HepG2 (cell line): ENCODE measurements around the gene UBE2B. TPM values are rescaled to one million over a fixed set of nuclear protein-coding genes. Genes with fewer than 3 reads are reported as not detected.
A peak's percentile ranks its signal among the peaks of the same experiment; 100 is the strongest.

ENCODE experiments used
- GATA4 ChIP-seq: sonication (generic); IDR thresholded peaks from 2 replicates; pipeline ENCODE4 v1.6.1; 2016; ENCODE audit warnings: antibody characterized with exemption, low read depth, borderline replicate concordance
- HHEX ChIP-seq: IDR thresholded peaks from 2 replicates; pipeline ENCODE4 v1.6.1; 2016; ENCODE audit warnings: control low read depth
- HNF4A ChIP-seq: sonication (generic); formaldehyde crosslinking; IDR thresholded peaks from 2 replicates; pipeline ENCODE4 v1.4.0; 2020; ENCODE audit warnings: missing genetic modification reagents
- HNRNPUL1 ChIP-seq: fragments of 200-400 bp; formaldehyde crosslinking; IDR thresholded peaks from 2 replicates; pipeline ENCODE4 v1.6.1; 2017; ENCODE audit warnings: low read depth, mild to moderate bottlenecking, low read length, moderate library complexity
- IKZF5 ChIP-seq: IDR thresholded peaks from 2 replicates; pipeline ENCODE4 v1.6.1; 2018; ENCODE audit warnings: missing genetic modification reagents, mild to moderate bottlenecking, missing compliant biosample characterization
- LCORL ChIP-seq, 2 experiments: fragments of 450-650 bp in 1 of 2; sonication (generic) in 1 of 2; formaldehyde crosslinking in 1 of 2; IDR thresholded peaks; 2 replicates each; pipeline versions ENCODE4 v1.5.0 to v1.6.1; 2017 to 2020; ENCODE audit warnings: antibody characterized with exemption in 1 of 2, missing genetic modification reagents in 1 of 2
- MNT ChIP-seq: fragments of 450-650 bp; IDR thresholded peaks from 2 replicates; pipeline ENCODE4 v1.6.1; 2016
- PAXIP1 ChIP-seq: sonication (generic); formaldehyde crosslinking; conservative IDR thresholded peaks from 2 replicates; pipeline ENCODE4 v1.4.0; 2020; ENCODE audit warnings: mild to moderate bottlenecking, missing genetic modification reagents, moderate library complexity
- POLR2A ChIP-seq, 2 experiments: IDR thresholded peaks; 2 replicates each; pipeline ENCODE4 v1.6.1; 2011; ENCODE audit warnings: low read depth in 2 of 2, low read length in 2 of 2, mild to moderate bottlenecking in 1 of 2, moderate library complexity in 1 of 2; ENCODE audit not compliant: insufficient read depth in 1 of 2
- RARG ChIP-seq: sonication (generic); formaldehyde crosslinking; IDR thresholded peaks from 2 replicates; pipeline ENCODE4 v1.4.0; 2020; ENCODE audit warnings: low read depth, mild to moderate bottlenecking, missing genetic modification reagents
- TRIM24 ChIP-seq: sonication (generic); formaldehyde crosslinking; IDR thresholded peaks from 2 replicates; pipeline ENCODE4 v1.8.0; 2022; ENCODE audit warnings: mild to moderate bottlenecking, missing genetic modification reagents
- ZNF143 ChIP-seq: sonication (generic); formaldehyde crosslinking; IDR thresholded peaks from 2 replicates; pipeline ENCODE4 v1.4.0; 2020; ENCODE audit warnings: missing genetic modification reagents
- ZNF20 ChIP-seq: sonication (generic); formaldehyde crosslinking; IDR thresholded peaks from 2 replicates; pipeline ENCODE4 v1.4.0; 2020; ENCODE audit warnings: mild to moderate bottlenecking, moderate library complexity, missing genetic modification reagents
- ZNF616 ChIP-seq: sonication (generic); formaldehyde crosslinking; IDR thresholded peaks from 2 replicates; pipeline ENCODE4 v1.5.0; 2020; ENCODE audit warnings: low read depth, mild to moderate bottlenecking, missing genetic modification reagents
- ZNF646 ChIP-seq: sonication (generic); formaldehyde crosslinking; IDR thresholded peaks from 2 replicates; pipeline ENCODE4 v1.9.0; 2021; ENCODE audit warnings: mild to moderate bottlenecking, missing genetic modification reagents
- ZNF7 ChIP-seq: IDR thresholded peaks from 2 replicates; pipeline ENCODE4 v1.6.1; 2016; ENCODE audit warnings: missing biosample characterization, missing genetic modification reagents
- polyA plus RNA-seq, 8 experiments: library from polyadenylated mRNA; depleted of rRNA in 3 of 8; stranded (reverse) in 7 of 8; unstranded in 1 of 8; fragments of >200 nt; fragmentation: Illumina TruSeq in 4 of 8; extraction: Trizol in 4 of 8; gene quantifications; 2 replicates each; pipeline versions ENCODE4 v1.2.1 to v1.2.3, GENCODE V29; 2011 to 2016; ENCODE audit warnings: low read depth in 4 of 8, missing spikeins in 1 of 8, mixed read lengths in 1 of 8; ENCODE audit not compliant: insufficient read depth in 1 of 8
- total RNA-seq, 5 experiments: library from RNA; depleted of rRNA; stranded (reverse); fragments of >200 nt; fragmentation: Illumina TruSeq; extraction: Trizol; gene quantifications; 2 replicates each; pipeline ENCODE4 v1.2.3, GENCODE V29; 2016; ENCODE audit warnings: low read depth in 1 of 5

Gene UBE2B
- total and polyA plus RNA-seq, 2 of the 13 experiments (the other 11 are each of a cell fraction or from before 2014, with no cell fraction given): 25.2 to 56.0 TPM

GRCh38 chr5:134370871-134371833, at the start of gene UBE2B (continued):
- TF ChIP-seq ZNF20 (no peak), ZNF646 (no peak), IKZF5 (peak; percentile 62), ZNF7 (CRISPR knock-in tag) (no peak; the same call in 1 of the 2 replicates), ZNF616 (CRISPR knock-in tag) (no peak), GATA4 (peak; percentile 49; the same call in 1 of the 2 replicates), RARG (CRISPR knock-in tag) (0 out of 2 replicates have a peak, but pooled peaks have one; percentile 63), ZNF143 (peak; percentile 36; the same call in 1 of the 2 replicates), HHEX (CRISPR knock-in tag) (no peak), PAXIP1 (CRISPR knock-in tag) (peak; percentile 79), HNF4A (CRISPR knock-in tag) (peak; percentile 41), HNRNPUL1 (no peak), TRIM24 (no peak), POLR2A (IDR thresholded peaks at IDR 0.05; ENCODE audit: insufficient read depth in 1 of 2, low read depth in 2 of 2, low read length in 2 of 2) (peak; percentile 62 to 75), LCORL (IDR thresholded peaks at IDR 0.05) (peak; percentile 92), LCORL (CRISPR knock-in tag; IDR thresholded peaks at IDR 0.05) (peak; percentile 69), MNT (peak; percentile 100)
